ENCODE measurements around the gene TTLL10.

Gene TTLL10

DNA sequence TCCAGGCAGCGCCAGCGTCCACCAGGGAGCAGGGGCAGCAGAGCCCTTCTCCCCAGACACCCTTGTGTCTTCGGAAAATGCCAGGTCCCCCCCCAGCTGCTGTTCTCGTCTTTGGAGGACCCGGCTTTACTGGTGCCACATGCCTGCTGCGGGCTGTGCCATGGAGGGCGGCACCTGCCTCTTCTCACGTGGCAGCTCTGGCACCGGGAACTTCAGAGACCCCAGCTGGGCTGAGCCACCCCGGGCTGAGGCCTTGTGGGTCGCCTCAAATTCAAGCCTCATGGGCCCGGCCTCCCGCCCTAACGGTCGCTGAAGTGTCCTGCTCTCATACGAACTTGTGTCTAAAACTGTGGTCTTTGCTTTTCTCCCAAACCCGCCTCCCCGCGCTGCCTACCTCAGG is 30.8 kb upstream of the TTLL10 start:
- TF ChIP-seq, protein P1, sequence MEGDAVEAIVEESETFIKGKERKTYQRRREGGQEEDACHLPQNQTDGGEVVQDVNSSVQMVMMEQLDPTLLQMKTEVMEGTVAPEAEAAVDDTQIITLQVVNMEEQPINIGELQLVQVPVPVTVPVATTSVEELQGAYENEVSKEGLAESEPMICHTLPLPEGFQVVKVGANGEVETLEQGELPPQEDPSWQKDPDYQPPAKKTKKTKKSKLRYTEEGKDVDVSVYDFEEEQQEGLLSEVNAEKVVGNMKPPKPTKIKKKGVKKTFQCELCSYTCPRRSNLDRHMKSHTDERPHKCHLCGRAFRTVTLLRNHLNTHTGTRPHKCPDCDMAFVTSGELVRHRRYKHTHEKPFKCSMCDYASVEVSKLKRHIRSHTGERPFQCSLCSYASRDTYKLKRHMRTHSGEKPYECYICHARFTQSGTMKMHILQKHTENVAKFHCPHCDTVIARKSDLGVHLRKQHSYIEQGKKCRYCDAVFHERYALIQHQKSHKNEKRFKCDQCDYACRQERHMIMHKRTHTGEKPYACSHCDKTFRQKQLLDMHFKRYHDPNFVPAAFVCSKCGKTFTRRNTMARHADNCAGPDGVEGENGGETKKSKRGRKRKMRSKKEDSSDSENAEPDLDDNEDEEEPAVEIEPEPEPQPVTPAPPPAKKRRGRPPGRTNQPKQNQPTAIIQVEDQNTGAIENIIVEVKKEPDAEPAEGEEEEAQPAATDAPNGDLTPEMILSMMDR (IDR thresholded peaks at IDR 0.05; ENCODE audit: insufficient read depth, missing control alignments) = no peak
- no peak for FAIRE-seq
- DNase-seq (ENCODE audit: insufficient read length, low spot score) = no peak

DNA sequence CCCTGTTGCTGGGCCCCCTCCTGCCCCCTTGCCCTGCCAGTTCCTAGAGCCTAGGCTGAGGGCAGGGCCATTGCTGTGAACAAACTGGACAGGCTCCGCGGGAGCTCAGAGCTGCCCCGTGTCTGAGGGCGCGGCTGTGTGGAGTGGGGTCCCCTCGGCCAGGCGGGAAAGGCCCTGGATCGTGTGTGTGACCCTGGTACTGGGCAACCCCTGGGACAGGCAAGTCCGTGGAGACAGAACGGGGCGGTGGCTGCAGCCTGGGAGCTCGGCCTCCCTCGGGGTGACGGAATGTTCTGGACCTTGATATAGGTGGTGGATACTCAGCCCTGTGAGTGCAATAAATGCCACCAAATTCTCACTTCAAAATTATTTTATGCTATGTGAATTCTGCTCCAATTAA is 30.0 kb upstream of the TTLL10 start:
- no peak for DNase-seq (ENCODE audit: insufficient read length, low spot score)
- FAIRE-seq = no peak
- TF ChIP-seq, protein P1 (IDR thresholded peaks at IDR 0.05; ENCODE audit: insufficient read depth, missing control alignments) = no peak

- no peak for DNase-seq (ENCODE audit: insufficient read length, low spot score)
- TF ChIP-seq, protein P1 (IDR thresholded peaks at IDR 0.05; ENCODE audit: insufficient read depth, missing control alignments) = no peak
- FAIRE-seq = no peak
Observed at GRCh38 chr1:1144122-1144842, 29.4 kb upstream of the TTLL10 start.

- DNase-seq (ENCODE audit: insufficient read length, low spot score) = no peak
- TF ChIP-seq, protein P1 (IDR thresholded peaks at IDR 0.05; ENCODE audit: insufficient read depth, missing control alignments) = no peak
- no peak for FAIRE-seq
Observed at GRCh38 chr1:1144843-1145546, 28.7 kb upstream of the TTLL10 start.

- TF ChIP-seq, protein P1 (IDR thresholded peaks at IDR 0.05; ENCODE audit: insufficient read depth, missing control alignments) = no peak
- FAIRE-seq (no peak), DNase-seq (ENCODE audit: insufficient read length, low spot score) (no peak)
Observed at GRCh38 chr1:1145547-1145914, 28.1 kb upstream of the TTLL10 start.

GRCh38 chr1:1146026-1146425 is 27.7 kb upstream of the TTLL10 start:
- DNase-seq (ENCODE audit: insufficient read length, low spot score) (no peak), FAIRE-seq (no peak)
- TF ChIP-seq, protein P1 (IDR thresholded peaks at IDR 0.05; ENCODE audit: insufficient read depth, missing control alignments) = no peak

GRCh38 chr1:1146596-1146995 is 27.1 kb upstream of the TTLL10 start:
- no peak for DNase-seq (ENCODE audit: insufficient read length, low spot score)
- FAIRE-seq = no peak
- TF ChIP-seq, protein P1 (IDR thresholded peaks at IDR 0.05; ENCODE audit: insufficient read depth, missing control alignments) = no peak

Measured in D721Med (cell line).